Inflammatory macrophage treated with lipopolysaccharide for 4 hours (primary cell): ENCODE data around the gene MUCL3.
"Not testable (repeated sequence)": the region's sequence is repeated elsewhere in the genome, so short reads cannot be mapped to it uniquely, and the experiment has no call there.

ENCODE experiments used
- DNase-seq: peaks from one replicate; pipeline ENCODE4 v3.0.0-alpha.2; 2020

MUCL3 gene

GRCh38 chr6:30940361-30940986 is at the start of gene MUCL3:
TSS of gene MUCL3 (plus strand) at chr6:30940973. CDS start at chr6:30941000, 27 bp downstream.
- no peak for DNase-seq

GRCh38 chr6:30891450-30891723 is 49.4 kb upstream of the MUCL3 start:
- no peak for DNase-seq

- no peak for DNase-seq
Measured at GRCh38 chr6:30891816-30892538, 48.8 kb upstream of the MUCL3 start.

GRCh38 chr6:30893001-30893591 is 47.7 kb upstream of the MUCL3 start:
- DNase-seq: no peak

GRCh38 chr6:30893666-30894065 is 47.1 kb upstream of the MUCL3 start:
- DNase-seq: no peak

DNA sequence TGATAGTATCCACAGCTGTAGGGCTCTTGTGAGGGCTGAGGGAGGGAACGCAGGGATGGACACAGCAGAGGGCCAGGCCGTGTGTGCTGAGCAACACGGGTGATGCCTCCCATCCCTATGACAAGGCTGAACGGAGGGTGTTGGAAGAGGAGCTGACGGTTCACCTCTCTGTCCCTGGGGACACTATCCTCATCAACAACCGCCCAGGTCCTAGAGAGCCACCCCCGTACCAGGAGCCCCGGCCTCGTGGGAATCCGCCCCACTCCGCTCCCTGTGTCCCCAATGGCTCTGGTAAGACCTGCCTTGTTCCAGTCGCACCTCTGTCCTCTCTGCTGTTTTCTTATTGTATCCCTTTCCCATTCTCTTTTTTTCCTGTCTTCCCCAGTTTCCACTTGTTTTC is 46.4 kb upstream of the MUCL3 start:
- DNase-seq: no peak

DNA sequence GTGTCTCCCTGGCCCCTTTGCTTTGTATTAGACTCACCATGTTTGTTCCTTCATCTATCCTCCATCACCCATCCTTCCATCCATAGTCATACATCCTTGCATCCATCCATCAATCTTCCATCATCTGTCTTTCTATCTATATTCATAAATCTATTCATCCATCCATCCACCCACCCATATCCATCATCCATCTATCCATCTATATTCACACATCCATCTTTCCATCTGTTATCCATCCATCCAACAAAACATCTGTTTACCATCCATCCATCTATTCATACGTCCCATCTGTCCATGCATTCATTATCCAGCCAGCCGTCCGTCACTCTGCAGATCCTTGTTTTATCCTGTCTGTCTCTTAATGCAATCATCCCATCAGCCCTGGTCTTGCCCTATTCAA is 45.8 kb upstream of the MUCL3 start:
- no peak for DNase-seq

DNA sequence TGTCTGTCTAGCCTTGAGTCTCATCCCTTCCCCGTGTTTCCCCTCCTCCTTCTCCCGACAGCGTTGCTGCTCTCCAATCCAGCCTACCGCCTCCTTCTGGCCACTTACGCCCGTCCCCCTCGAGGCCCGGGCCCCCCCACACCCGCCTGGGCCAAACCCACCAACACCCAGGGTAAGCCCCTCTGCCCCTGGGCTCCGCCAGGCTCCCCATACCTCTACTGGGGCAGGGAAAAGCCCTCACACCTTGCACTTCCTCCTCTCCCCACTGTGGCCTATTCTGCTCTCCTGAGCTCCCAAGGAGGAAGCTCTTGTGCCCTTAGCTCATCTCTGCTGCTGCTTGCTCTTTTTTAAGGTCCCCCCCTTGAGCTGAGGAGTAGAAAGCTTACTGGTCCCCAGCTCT is 45.4 kb upstream of the MUCL3 start:
- no peak for DNase-seq

- DNase-seq: no peak
Measured at GRCh38 chr6:30896541-30896940, 44.2 kb upstream of the MUCL3 start.

DNA sequence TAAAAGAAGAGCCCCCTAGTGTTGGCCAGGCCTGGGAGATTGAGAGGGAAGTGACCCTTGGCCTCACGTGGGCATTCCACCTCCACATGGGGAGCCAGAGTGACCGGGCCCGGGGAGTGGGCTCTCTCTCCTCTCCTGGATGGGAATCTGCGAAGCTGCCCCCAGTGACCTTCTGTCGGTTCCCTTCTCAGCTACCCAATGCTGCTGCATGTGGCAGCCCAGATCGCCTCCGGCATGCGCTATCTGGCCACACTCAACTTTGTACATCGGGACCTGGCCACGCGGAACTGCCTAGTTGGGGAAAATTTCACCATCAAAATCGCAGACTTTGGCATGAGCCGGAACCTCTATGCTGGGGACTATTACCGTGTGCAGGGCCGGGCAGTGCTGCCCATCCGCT is 42.9 kb upstream of the MUCL3 start:
- no peak for DNase-seq

GRCh38 chr6:30898750-30899360 is 41.9 kb upstream of the MUCL3 start:
- DNase-seq: no peak

DNA sequence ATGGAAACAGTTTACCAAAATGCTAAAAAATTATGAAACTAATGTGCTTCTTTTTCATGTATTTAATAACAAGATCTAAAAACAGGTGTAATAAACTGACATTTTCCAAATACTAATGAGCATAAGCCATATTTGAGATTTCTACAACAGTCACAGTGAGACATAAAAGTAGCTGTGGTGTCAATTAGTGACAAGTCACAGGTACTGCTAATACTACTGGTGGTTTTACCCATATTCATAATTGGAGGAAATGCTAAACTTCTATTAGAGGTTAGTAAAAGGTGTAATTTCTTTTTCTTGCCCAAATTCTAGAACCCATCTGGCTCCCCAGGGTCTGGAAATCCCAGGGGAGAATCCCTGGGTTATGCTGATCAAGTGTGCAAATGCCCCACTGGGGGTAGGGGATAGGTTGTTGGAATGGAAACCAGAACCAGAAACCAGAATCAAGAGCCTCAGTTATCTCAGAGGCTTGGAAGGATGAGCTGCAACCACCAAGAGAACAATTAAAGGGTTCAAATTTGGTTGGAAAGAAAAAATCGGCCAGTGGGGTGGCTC is 39.8 kb upstream of the MUCL3 start:
- DNase-seq: no peak

DNA sequence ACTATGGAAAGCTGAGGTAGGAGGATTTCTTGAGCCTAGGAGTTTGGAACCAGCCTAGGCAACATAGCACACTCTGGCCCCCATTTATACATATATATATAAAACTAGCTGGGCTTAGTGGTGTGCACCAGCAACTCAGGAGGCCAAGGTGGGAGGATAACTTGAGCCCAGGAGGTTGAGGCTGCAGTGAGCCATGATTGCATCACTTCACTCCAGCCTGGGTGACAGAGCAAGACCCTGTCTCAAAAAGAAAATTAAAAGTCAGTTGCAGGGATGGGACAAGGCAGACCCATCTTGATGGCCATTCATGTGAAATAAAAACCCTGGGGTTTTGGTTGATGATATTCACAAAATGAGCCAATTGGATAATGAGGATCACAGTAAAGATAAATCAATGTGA is 39.3 kb upstream of the MUCL3 start:
- DNase-seq: no peak

- DNase-seq: not testable (repeated sequence)
Measured at GRCh38 chr6:30902196-30902595, 38.6 kb upstream of the MUCL3 start.

GRCh38 chr6:30902709-30903108 is 38.1 kb upstream of the MUCL3 start:
- DNase-seq: no peak

DNA sequence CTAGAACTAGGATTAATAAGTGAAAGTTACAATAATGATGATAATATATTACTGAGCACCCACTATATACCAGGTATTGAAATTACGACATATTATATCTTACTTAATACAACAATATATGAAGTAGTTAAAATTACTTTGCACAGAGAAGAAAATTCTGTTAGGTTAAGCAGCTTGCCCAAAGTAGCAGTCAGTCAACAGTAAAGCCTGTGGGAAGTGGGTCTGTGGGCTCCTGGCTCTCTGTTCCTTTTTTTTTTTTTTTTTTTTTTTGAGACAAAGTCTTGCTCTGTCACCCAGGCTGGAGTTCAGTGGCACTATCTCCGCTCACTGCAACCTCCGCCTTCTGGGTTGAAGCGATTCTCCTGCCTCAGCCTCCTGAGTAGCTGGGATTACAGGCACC is 37.5 kb upstream of the MUCL3 start:
- no peak for DNase-seq

- DNase-seq: not testable (repeated sequence)
Measured at GRCh38 chr6:30907290-30907757, 33.4 kb upstream of the MUCL3 start.

DNA sequence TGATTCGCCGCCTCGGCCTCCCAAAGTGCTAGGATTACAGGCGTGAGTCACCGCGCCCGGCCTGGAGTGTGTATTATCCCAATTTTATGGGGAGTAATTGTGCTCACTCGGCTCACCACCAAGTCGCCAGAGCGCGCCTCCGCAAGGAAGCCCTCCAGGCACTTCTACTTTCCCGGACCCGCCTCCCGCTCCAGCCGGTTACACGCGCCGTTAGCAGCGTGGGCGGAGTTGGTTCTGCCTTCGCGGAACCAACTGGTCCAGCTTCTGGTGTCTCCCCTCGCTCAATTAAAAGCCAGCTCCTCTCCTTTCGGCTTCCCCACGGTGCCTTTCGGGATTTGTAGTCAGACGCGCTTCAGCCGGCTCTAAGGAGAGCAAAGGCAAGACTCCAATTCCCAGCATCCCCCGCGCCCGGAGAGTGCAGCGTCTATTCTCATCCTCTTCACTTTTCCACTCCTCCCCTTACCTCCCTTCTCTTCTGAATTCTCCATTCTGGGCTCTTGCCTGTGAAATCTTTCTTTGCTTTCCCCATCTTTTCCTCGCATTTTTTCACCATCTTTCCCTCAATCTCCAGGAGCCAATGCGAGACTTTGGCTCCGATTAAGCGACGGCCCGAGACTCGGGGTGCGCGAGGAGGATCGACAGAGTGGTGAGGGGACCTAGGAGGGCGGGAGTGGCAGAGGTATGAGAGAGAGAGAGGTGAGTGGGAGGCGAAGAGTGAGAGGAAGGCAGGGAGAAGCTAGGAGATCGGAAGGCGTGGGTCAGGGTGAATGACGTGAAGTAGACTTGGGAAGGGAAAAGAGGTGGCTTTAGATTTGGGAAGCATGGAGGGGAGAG is 32.8 kb upstream of the MUCL3 start, which contains the start of gene GTF2H4:
GTF2H4 (plus strand) TSS at position 450 of the 834 bp plus-strand sequence.
- peak; percentile 99 for DNase-seq

DNA sequence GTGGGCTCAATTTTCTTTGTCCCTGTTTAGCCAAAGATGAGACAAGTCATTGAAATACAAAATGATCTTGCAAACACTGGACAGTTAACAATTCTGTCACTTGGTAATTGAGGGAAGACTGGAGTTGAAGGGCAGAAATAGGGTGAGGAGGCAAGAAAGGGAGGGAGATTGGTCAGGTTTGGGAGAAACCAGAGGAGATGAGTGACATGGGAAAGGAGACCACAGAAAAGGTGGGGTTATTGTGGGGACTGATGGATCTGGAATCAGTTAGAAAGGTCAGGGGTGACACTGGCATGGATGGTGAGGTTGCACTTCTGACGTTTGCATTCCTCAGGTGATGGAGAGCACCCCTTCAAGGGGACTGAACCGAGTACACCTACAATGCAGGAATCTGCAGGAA is 32.1 kb upstream of the MUCL3 start:
- DNase-seq: no peak

GRCh38 chr6:30910473-30910872 is 30.3 kb upstream of the MUCL3 start:
- DNase-seq: not testable (repeated sequence)

GRCh38 chr6:30912746-30913520 is 27.8 kb upstream of the MUCL3 start:
- no peak for DNase-seq

- no peak for DNase-seq
Measured at GRCh38 chr6:30913721-30914075, 27.1 kb upstream of the MUCL3 start.
